Upper lobe of left lung (tissue), 6 donors: Measurements from ENCODE around the gene MTG1. TPM values are rescaled to one million over a fixed set of nuclear protein-coding genes. Genes with fewer than 3 reads are reported as not detected.

Source experiments
- ATAC-seq, 2 donors: fragments of 200-7000 bp; cut with Tn5 transposase; one replicate each; pipeline ENCODE4 v1.9.1; 2022; ENCODE audit warnings: mild to moderate bottlenecking in 2 of 2, moderate library complexity in 2 of 2; ENCODE audit not compliant: low FRiP score in 2 of 2
- DNase-seq, 2 donors: peaks; one replicate each; pipeline ENCODE4 v3.0.0-alpha.2; 2019 to 2020
- H3K27ac ChIP-seq, 4 donors: fragments of 200-600 bp; sonication (generic); one replicate each; pipeline ENCODE4 v1.5.1; 2016 to 2019
- H3K27me3 ChIP-seq, 4 donors: fragments of 200-600 bp; sonication (generic); one replicate each; pipeline ENCODE4 v1.5.1; 2017 to 2019
- H3K36me3 ChIP-seq, 4 donors: fragments of 200-600 bp; sonication (generic); one replicate each; pipeline ENCODE4 v1.5.1; 2016 to 2019
- H3K4me1 ChIP-seq, 4 donors: fragments of 200-600 bp; sonication (generic); one replicate each; pipeline ENCODE4 v1.5.1; 2018 to 2019
- H3K4me3 ChIP-seq, 4 donors: fragments of 200-600 bp; sonication (generic); one replicate each; pipeline ENCODE4 v1.5.1; 2017 to 2019; ENCODE audit warnings: mild to moderate bottlenecking in 2 of 4, moderate library complexity in 1 of 4
- H3K9me3 ChIP-seq, 4 donors: fragments of 200-600 bp; sonication (generic); one replicate each; pipeline ENCODE4 v1.5.1; 2018 to 2019
- CTCF ChIP-seq, 6 experiments: fragments of 450-650 bp in 4 of 6; fragments of 200-600 bp in 2 of 6; sonication (generic) in 2 of 6; IDR thresholded peaks; one replicate each; pipeline ENCODE4 v1.5.1; 2016 to 2019; ENCODE audit warnings: antibody characterized with exemption in 6 of 6
- EP300 ChIP-seq, 4 donors: sonication (generic); formaldehyde crosslinking; IDR thresholded peaks; one replicate each; pipeline ENCODE4 v1.5.1; 2017; ENCODE audit warnings: antibody characterized with exemption in 4 of 4, control low read depth in 2 of 4
- POLR2A ChIP-seq, 4 donors: fragments of 450-650 bp; IDR thresholded peaks; one replicate each; pipeline ENCODE4 v1.5.1; 2016 to 2017; ENCODE audit warnings: antibody characterized with exemption in 4 of 4, mild to moderate bottlenecking in 2 of 4
- POLR2AphosphoS5 ChIP-seq, 2 donors: sonication (generic); formaldehyde crosslinking; IDR thresholded peaks; one replicate each; pipeline ENCODE4 v1.5.1; 2017; ENCODE audit warnings: antibody characterized with exemption in 2 of 2
- WGBS, 2 donors: methylation state at CpG; one replicate each; pipeline ENCODE4 v1.1.5; 2017 to 2018; 5-methylcytosine and 5-hydroxymethylcytosine counted together
- total RNA-seq, 6 donors: library from RNA; depleted of rRNA in 4 of 6; stranded (reverse); fragments of >200 nt in 4 of 6; gene quantifications; one replicate each; pipeline versions ENCODE4 v1.1.0 to v1.2.1, GENCODE V29; 2016 to 2021
- donor health status: DM: no; HTN: no; CAD: no; lungs with moderate emphysema.
- donor health status: DM: no; HTN: yes; CAD: no; lungs with severe emphysema.

Gene MTG1
- total RNA-seq, 6 donors from 2014 or later, result 21.0 to 155 (median 40.8) TPM

- Histone ChIP-seq H3K36me3 (no peaks in the 10 kb centered on the region), H3K4me1 (no peaks in the 10 kb centered on the region), H3K27ac (no peak overlapping the region), H3K27me3 (peaks cover 0 to 4% (median 0%) of the 10 kb centered on the region in 4 donors), H3K9me3 (peaks cover 15 to 26% (median 20%) of the 10 kb centered on the region in 4 donors), H3K4me3 (no peak overlapping the region)
- DNase-seq, result no peak
- 87 to 97% methylated on average over 3 to 14 of the region's 16 CpGs for WGBS, 2 donors
- no peak for ATAC-seq
- TF ChIP-seq CTCF (IDR thresholded peaks at IDR 0.05) (no peak), POLR2AphosphoS5 (IDR thresholded peaks at IDR 0.05) (no peak)
These were observed 49.3 kb downstream of the MTG1 start for GRCh38 chr10:133442967-133443924.

GRCh38 chr10:133444342-133445267, 50.6 kb downstream of the MTG1 start:
- H3K9me3 ChIP-seq, result peaks cover 22 to 35% (median 27%) of the 10 kb centered on the region in 4 donors
- peaks cover 0 to 4% (median 0%) of the 10 kb centered on the region in 4 donors for H3K27me3 ChIP-seq
- H3K36me3 ChIP-seq, result no peaks in the 10 kb centered on the region
- no peak overlapping the region for H3K4me3 ChIP-seq
- H3K27ac ChIP-seq, result no peak overlapping the region
- ATAC-seq (peak in 1 of 2 donors; percentile 6), DNase-seq (no peak)
- 84 to 86% methylated on average over 7 to 12 of the region's 12 CpGs for WGBS, 2 donors
- H3K4me1 ChIP-seq, result no peaks in the 10 kb centered on the region
- TF ChIP-seq EP300 (IDR thresholded peaks at IDR 0.05) (no peak), POLR2A (IDR thresholded peaks at IDR 0.05) (no peak), POLR2AphosphoS5 (IDR thresholded peaks at IDR 0.05) (no peak)

GRCh38 chr10:133445268-133445732, 51.3 kb downstream of the MTG1 start:
- Histone ChIP-seq H3K4me1 (no peaks in the 10 kb centered on the region), H3K9me3 (peaks cover 22 to 35% (median 27%) of the 10 kb centered on the region in 4 donors), H3K4me3 (no peak overlapping the region), H3K27ac (no peak overlapping the region), H3K36me3 (no peaks in the 10 kb centered on the region), H3K27me3 (peaks cover 0 to 4% (median 0%) of the 10 kb centered on the region in 4 donors)
- peak; percentile 7 to 20 for ATAC-seq
- WGBS, 2 donors, result 88 to 90% methylated on average over 17 to 22 of the region's 22 CpGs
- peak in 1 of 2 donors; percentile 77 for DNase-seq
- TF ChIP-seq CTCF (IDR thresholded peaks at IDR 0.05) (no peak), POLR2A (IDR thresholded peaks at IDR 0.05) (no peak), POLR2AphosphoS5 (IDR thresholded peaks at IDR 0.05) (no peak)

- no peak overlapping the region for H3K4me3 ChIP-seq
- H3K27ac ChIP-seq, result no peak overlapping the region
- H3K9me3 ChIP-seq, result peaks cover 22 to 35% (median 27%) of the 10 kb centered on the region in 4 donors
- peaks cover 0 to 4% (median 0%) of the 10 kb centered on the region in 4 donors for H3K27me3 ChIP-seq
- peak in 1 of 2 donors; percentile 20 for ATAC-seq
- no peaks in the 10 kb centered on the region for H3K36me3 ChIP-seq
- H3K4me1 ChIP-seq, result no peaks in the 10 kb centered on the region
- DNase-seq, result peak in 1 of 2 donors; percentile 76
- WGBS, 2 donors, result 53 to 83% methylated on average over 21 to 48 of the region's 80 CpGs
- no peak for TF ChIP-seq EP300 (IDR thresholded peaks at IDR 0.05)
These were observed 52.1 kb downstream of the MTG1 start for GRCh38 chr10:133445751-133446708.

GRCh38 chr10:133446979-133447378, 53.0 kb downstream of the MTG1 start:
- H3K27me3 ChIP-seq, result peaks cover 0 to 4% (median 0%) of the 10 kb centered on the region in 4 donors
- H3K9me3 ChIP-seq, result peaks cover 22 to 35% (median 27%) of the 10 kb centered on the region in 4 donors
- WGBS, 2 donors, result 82 to 92% methylated on average over 11 of the region's 11 CpGs
- H3K4me1 ChIP-seq, result no peaks in the 10 kb centered on the region
- no peak for ATAC-seq
- TF ChIP-seq EP300 (IDR thresholded peaks at IDR 0.05) (no peak), POLR2A (IDR thresholded peaks at IDR 0.05) (no peak), CTCF (IDR thresholded peaks at IDR 0.05) (no peak), POLR2AphosphoS5 (IDR thresholded peaks at IDR 0.05) (no peak)
- no peaks in the 10 kb centered on the region for H3K36me3 ChIP-seq
- no peak overlapping the region for H3K4me3 ChIP-seq
- DNase-seq, result no peak
- H3K27ac ChIP-seq, result no peak overlapping the region
